Stimulated activated CD8-positive, alpha-beta memory T cell treated with anti-CD3 and anti-CD28 coated beads, Interleukin-7, amount 100 ng/mL, for 24 hours (primary cell): ENCODE data around the gene UCK1.

ENCODE experiments used
- DNase-seq: peaks from one replicate; pipeline ENCODE4 v3.0.0-alpha.2; 2020; ENCODE audit warnings: low read depth

UCK1 gene

DNA sequence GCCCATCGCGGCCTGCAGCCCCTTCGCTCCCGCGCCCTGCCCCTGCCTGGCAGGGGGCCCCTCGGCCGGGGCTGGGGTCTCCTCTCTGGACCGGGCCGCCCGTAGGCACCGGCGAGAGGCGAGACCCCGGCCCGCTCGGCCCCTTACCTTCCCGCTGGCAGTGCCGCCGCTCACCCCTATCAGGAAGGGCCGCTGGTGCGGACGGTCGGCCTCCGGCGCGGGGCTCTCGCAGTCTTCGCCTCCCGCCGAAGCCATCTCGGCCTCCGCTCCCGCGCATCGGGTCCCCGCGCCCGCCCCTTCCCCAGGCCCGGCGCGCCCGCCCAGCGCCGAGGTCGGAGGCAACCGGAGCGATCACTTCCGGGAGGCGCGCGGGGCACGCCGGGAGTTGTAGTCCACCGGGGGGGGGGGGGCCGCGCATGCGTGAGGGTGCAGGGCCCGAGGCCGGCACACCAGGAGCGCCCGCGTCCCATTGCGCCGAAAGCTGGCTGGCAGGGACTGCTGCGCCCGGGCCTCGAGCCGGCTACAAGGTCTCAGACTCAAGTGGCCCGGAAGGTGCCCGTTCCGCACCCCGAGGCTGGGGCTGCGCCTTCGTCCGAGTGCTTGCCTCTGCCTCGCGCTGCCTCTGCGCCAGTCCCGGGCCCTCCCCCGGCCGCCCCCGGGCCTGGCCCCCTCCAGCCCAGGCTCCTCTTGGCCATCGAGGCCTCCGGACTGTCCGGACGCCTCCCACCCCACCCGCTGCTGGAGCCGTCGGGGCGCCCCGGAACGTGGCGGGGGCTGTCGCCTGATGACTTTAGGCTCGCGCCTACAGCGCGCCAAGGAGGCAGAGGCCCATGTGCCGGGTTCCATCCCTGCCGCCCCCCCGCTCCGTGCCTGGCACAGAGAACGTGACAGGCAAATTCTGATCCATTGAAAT, at the start of gene UCK1:
Gene UCK1, minus strand, starts transcription at position 344 of the 913 bp plus-strand sequence. Its CDS starts 89 bp downstream, at position 255.
- DNase-seq = peak; percentile 47

DNA sequence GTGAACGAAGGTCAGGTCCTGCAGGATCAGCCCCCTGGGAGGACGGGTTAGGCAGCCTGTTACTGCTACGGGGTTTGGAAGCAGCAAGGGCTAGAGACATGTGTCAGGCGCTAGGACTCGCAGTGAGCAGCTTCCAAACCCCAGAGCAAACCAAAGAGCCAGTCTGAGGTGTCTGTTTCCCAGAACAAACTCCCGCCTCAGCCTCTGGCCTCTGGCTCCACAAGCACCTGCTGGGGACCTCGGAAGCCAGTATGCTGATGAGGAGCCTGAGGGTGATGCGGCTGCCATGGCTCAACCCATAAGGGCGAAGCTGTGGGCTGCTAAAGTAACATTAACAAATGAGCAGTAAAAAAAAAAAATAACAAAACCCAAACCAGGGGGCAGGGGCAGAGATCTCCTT, 49.3 kb upstream of the UCK1 start:
- no peak for DNase-seq

DNA sequence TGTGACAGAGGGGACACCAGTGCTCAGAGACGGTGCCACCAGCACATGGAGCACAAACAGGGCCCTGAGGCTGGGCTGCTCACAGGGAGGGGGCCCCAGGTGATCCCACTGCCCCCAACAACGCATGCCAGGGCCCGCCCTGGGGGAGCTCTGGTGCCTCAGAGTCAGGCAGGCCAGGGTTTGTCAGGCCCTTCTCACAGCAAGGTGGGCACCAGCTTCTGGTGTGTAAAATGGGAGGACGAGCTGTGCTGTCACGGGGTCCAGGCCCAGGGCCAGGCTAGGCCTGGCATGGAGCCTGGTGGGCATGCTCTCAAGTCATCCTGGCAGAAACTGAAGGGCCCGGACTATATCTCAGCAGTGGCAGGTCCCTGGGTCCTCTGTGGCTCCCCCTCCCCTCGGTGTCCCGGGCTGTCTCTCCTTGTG, 48.7 kb upstream of the UCK1 start:
- DNase-seq = no peak

DNA sequence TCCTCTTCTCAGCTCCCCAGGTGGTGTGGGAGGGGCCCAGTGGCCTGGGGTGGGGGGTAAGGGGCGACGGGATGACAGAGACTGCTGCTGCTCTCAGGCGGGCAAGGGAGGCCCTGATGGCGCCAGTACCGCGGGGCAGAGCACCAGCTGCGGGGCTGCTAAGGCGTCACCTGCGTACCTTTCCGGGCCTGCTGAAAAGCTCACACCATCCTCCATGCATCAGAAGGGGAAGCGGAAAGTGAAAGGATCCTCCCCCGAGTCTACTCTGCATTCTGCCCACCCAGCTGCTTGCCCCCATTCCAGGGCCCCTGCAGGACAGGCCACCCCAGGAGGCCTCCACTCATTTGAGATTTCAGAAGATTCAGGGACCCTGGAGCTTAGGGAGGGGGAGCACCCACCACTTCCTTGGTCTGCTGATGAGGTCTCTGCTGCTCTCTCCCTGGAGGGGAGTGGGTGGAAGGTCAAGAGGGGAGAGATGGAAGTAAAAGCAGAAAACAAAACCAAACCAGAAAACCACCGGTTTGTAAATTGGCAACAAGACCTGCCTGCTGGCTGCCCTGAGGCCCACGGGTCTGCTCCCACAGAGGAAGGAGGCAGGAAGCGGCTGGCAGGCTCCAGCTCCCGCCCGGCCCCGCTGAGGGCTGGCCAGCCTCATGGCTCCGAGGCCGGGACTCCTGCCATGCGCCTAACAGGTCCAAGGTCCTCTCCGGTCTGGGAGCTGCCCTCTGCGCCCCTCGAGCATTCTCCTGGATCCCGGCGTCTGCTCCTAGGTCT, 47.9 kb upstream of the UCK1 start:
- no peak for DNase-seq

GRCh38 chr9:131578021-131578420, 47.0 kb upstream of the UCK1 start:
- no peak for DNase-seq

DNA sequence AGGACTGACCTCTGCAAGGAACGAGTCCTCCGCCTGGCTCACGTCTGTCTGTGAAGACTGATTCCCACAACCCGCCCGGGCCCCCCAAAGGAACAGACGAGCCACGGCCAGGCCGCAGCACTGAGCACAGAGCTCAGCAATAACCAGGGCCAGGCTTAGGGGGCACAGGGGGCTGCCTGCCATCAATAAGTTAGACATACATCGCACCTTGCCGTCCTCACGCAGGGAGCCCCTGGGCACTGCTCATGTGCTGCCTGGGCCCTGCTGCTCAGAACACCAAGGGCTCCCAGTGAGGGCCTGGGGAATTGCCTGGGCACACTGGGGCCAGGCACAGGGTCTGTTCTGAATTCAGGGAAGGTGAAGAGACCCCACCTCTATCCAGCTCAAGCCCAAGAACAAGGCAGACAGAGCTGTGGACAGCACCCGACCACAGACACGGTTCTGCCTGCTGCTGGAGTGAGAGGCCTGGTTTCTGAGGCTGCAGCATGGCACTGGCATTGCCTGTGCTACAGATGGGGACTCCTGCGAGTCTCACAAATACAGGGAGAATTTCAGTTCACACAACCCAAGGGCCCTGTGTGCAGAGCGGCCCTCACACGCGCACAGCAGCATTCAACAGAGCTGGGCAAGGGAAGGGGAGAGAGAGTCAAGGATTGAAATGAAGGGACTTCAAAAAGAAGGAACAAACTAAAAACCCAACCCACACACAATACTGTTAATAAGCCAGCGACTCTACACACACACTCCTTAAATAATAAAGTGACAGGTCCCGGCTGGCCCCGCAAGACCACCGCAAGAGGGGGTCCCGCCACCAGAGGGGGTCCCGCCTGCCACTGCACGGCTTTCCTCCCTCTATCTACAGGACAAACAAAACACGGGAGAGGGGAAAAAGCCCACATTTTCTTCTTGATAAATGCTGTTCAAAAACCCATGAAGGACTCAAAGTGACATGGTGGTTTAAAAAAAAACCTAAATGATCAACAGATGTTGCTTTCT, 46.2 kb upstream of the UCK1 start:
- no peak for DNase-seq

- DNase-seq = no peak
Measured at GRCh38 chr9:131575946-131576853, 45.1 kb upstream of the UCK1 start.

DNA sequence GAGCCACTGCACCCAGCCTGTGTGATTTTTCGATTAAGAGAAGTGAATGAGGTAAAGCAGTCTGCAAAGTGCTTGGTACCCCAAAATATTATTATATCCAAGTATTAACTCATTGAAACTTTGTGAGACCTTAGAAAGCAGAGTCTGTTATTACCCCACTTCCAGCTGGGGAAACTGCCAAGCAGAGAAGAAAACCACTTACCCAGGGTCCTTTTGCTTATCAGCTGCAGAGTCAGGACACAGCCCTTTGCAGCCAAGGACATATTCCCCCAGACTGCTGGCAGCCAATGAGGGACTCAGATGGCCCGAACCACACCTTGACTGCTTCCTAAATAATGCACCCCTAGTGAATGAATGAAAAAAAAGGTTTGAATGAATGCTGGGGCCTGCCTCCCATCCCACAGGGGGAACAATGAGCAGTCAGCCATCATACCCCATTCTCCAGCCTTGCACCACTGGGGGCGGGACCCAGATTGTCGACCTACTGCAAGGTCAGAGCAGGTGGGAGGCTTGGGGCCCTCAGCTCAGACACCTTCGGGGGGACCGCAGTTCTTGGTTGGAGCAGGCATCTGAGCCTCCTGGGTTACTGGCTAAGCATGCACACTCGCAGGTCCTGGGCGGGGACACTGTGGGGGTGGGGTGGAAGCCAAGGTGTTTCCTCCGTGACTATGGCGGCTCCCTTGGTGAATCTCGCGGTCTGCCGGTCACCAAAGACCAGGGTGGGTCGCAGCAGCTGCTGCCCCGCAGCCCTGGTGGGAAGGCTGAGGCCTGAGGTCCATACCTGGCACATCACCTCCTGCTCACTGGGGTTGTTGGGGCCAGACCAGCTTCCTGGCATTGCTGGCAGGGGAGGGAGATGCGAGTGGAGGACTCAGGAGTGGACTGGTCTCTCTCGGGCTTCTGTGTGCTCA, 43.9 kb upstream of the UCK1 start:
- DNase-seq = no peak

GRCh38 chr9:131567910-131568309, 36.8 kb upstream of the UCK1 start:
- DNase-seq = no peak

DNA sequence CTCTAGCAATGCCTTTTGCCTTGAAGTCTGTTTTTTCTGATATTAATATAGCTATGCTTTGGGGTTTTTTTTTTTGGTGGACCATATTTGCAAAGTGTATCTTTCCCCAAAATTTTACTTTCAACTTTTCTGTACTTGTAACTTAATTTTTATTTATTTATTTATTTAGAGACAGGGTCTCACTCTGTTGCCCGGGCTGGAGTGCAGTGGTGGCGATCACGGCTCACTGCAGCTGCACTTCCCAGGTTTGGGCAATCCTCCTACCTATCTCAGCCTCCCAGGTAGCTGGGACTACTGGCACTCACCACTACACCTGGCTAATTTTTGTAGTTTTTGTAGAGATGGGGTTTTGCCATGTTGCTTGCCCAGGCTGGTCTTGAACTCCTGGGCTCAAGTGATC, 35.1 kb upstream of the UCK1 start:
- DNase-seq = no peak

- DNase-seq = no peak
Measured at GRCh38 chr9:131565369-131565768, 34.3 kb upstream of the UCK1 start.

DNA sequence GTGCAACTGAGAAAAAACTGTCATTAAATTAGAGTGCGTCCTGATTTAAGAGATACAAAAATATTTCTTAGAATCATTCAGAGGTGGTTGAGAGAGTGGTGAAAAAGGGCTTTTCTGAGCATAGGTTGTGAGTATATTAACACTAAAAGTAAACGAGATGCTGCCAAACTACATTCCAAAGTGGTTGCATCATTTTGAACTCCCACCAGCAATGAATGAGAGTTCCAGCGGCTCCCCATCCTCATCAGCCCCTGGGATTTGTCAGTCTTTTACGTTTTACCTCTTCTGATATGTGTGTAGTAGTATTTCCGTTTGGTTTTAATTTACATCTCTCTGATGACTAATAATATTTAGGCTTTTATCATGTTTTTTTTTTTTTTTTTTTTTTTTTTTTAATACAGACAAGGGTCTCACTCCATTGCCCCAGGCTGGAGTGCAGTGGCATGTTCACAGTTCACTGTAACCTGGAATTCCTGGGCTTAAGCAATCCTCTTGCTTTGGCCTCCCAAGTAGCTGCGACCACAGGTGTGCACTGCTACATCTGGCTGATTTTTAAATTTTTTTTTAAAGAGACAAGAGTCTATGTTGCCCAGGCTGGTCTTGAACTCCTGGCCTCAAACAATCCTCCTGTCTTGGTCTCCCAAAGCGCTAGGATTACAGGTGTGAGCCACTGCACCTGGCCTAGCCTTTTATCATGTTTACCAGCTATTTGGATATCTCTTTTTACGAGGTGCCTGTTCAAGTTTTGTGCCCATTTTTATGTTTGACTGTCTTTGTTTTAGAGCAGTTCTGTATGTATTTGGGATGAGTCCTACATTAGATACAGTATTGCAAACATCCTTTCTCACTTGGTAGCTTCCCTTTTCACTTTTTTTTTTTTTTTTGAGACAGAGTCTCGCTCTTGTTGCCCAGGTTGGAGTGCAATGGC, 31.2 kb upstream of the UCK1 start:
- no peak for DNase-seq

DNA sequence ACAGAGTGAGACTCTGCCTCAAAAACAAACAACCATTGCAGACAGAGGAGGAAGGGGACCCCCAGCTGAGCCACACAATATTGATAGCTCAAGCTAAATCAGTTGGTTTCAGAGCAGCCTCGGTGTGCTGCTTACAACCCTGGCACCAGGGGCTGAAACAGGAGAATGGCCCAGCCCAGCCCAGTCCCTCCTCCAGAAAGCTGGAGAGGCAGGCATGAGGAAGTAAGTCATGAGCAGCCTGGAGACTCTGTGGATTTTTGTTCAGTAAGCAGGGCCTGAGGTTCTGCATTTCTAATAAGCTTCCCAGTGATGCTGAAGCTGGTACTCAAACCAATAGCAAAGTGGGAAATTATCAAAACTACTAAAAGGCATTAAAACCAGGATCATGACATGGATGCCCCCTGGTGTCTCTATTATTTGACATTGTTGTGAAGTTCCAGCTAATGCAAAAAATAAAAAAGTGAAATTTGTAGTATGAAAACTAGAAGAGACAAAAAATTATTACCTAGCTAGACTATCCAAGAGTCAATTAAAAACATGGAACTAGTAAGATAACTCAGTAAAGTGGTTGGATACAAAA, 28.4 kb upstream of the UCK1 start:
- DNase-seq = no peak

DNA sequence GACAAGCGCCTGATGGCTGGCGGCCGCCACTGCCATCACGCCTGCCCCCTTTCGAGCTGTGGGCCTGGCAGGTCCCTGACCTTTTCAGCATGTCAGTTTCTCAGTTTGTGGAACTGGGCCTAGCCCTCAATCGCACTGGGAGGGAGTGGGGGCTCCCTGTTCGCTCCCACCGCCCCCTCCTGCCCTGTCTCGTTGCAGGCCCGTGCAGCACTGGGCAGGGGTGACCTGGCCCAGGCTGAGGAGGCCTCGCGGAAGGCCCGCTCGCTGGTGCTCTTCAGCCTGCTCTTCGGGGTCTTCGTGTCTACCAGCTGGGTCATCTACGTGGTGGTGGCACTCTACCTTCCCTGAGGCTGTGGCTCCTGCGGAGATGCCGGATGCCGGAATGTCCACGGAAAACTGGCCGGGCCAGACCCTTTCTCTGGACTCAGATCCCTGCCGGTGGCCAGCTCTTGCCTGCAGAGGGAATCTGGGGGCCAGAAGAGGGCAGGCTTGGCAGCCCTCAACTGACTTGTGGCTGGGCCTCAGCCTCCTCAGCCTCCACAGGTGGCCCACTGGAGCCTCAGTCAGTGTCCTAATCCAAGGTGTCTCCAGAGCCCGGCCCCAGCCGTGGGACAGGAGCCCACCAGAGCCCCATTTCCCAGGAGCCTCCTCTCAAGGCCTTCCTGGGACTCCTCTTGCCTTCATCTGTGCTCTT, 26.9 kb upstream of the UCK1 start:
- DNase-seq = no peak

DNA sequence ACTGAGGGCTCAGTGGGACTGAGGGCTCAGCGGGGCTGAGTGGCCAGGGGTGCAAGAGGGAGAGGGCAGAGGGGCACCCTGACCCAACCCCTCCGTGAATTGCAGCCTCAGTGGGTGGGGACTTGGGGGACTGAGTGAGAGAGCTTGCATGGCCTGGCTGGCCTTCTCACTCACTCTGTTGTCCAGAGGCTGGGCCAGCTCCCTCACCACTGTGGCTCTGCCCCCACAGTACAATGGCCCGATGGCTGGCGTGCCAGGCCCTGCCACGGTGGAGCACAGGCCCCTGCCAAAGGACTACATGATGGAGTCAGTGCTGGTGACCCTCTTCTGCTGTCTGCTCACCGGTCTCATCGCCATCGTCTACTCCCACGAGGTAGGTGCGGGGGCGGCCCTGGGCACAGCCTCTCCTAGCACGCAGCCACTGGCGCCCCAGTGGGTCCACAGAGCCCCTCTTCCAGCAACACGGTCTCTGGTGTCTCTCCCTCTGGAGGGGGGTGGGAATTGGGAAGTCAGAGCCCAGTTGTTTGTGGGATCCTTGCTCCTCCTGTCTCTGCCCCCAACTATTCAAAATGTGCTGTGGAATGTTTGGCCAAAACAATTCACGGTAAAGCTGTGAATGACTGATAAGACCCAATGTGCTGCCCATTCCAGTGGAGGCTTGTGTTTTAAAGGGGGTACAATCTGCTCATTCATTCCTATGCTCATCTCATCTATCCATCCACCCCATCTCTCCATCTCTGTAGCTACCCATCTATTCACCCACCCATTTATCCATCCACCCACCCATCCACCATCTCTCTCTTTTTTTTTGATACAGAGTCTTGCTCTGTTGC, 25.0 kb upstream of the UCK1 start:
- DNase-seq = no peak

DNA sequence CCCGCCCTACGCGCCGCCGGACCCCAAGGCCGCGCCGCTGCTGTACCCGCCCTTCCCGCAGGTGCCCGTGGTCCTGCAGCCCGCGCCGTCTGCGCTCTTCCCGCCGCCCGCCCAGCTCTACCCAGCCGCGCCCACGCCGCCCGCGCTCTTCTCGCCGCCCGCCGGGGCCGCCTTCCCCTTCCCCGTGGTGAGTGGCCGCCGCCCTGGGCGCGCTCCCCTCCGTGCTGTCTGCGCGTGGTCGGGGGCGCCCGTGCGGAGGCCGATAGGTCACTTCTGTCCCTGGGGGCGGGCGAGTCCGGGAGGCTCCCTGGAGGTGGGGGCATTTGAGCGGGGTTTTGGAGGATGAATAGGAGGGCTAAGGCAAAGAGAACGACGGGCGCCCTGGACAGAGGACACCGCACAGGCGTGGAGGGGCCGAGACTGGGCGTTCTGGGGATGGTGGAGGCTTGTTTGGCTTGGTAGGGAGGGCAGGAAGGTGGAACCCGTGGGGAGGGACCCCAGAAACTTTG, 23.8 kb upstream of the UCK1 start:
- no peak for DNase-seq
